H1 (cell line): ENCODE results near the gene GDPD5. TPM values are rescaled to one million over a fixed set of nuclear protein-coding genes. Genes with fewer than 3 reads are reported as not detected.
A peak's percentile ranks its signal among the peaks of the same experiment; 100 is the strongest.

Source experiments
- CTCF ChIA-PET: fragments of 300-600 bp; sonication (Branson Sonifier 250); formaldehyde crosslinking; loops from one replicate; lab custom pipeline; 2021; ENCODE audit not compliant: partially characterized antibody; lab: Charles Lee
- POLR2A ChIA-PET: fragments of 300-600 bp; sonication (Branson Sonifier 250); formaldehyde crosslinking; loops from one replicate; lab custom pipeline; 2021; ENCODE audit warnings: inconsistent platforms; ENCODE audit not compliant: partially characterized antibody; lab: Charles Lee
- DNase-seq, 2 experiments: peaks; one replicate each; pipeline versions ENCODE4 v3.0.0 to v3.0.0-alpha.2; 2010 to 2022; ENCODE audit warnings: low spot score in 2 of 2, low read depth in 1 of 2, mixed read lengths in 1 of 2
- FAIRE-seq: peaks from 2 replicates; lab custom pipeline; 2011; peaks lifted over from hg19 to GRCh38; lab: Jason Lieb, UNC
- H2AFZ ChIP-seq: 2 replicates; pipeline ENCODE4 v1.8.1; 2012; ENCODE audit warnings: low read length, inconsistent platforms
- H2AK5ac ChIP-seq: 2 replicates; pipeline ENCODE4 v1.6.1; 2013; ENCODE audit warnings: low read depth, low read length
- H2BK120ac ChIP-seq: replicated peaks from 2 replicates; pipeline ENCODE3; 2013; ENCODE audit warnings: low read depth, low read length, inconsistent platforms
- H2BK12ac ChIP-seq: 2 replicates; pipeline ENCODE4 v1.6.1; 2013; ENCODE audit warnings: low read depth, low read length
- H2BK15ac ChIP-seq: 2 replicates; pipeline ENCODE4 v1.6.1; 2013; ENCODE audit warnings: low read length
- H2BK20ac ChIP-seq: 2 replicates; pipeline ENCODE4 v1.6.1; 2013; ENCODE audit warnings: low read length
- H2BK5ac ChIP-seq: 2 replicates; pipeline ENCODE4 v1.6.1; 2013; ENCODE audit warnings: low read depth, low read length
- H3K14ac ChIP-seq: 2 replicates; pipeline ENCODE4 v1.6.1; 2013; ENCODE audit warnings: inconsistent platforms; ENCODE audit not compliant: insufficient read length
- H3K18ac ChIP-seq: 2 replicates; pipeline ENCODE4 v1.6.1; 2013; ENCODE audit warnings: low read length; ENCODE audit errors: extremely low read depth
- H3K23ac ChIP-seq: 2 replicates; pipeline ENCODE4 v1.6.1; 2013; ENCODE audit warnings: inconsistent platforms; ENCODE audit not compliant: insufficient read length
- H3K23me2 ChIP-seq: 2 replicates; pipeline ENCODE4 v1.6.1; 2013; ENCODE audit warnings: low read depth, low read length
- H3K27ac ChIP-seq: 2 replicates; pipeline ENCODE4 v1.6.1; 2011; ENCODE audit warnings: low read depth, low read length, inconsistent platforms
- H3K27me3 ChIP-seq, 4 experiments: replicated peaks in 1 of 4; 1 replicate in 1 of 4; 2 replicates in 3 of 4; pipeline versions ENCODE4 v1.6.1 to v1.8.1; 2011 to 2013; ENCODE audit warnings: low read length in 3 of 4, mild to moderate bottlenecking in 3 of 4, inconsistent platforms in 2 of 4, mixed read lengths in 2 of 4, moderate library complexity in 1 of 4; ENCODE audit not compliant: control insufficient read depth in 3 of 4, insufficient read depth in 3 of 4; ENCODE audit errors: extremely low read depth in 1 of 4
- H3K36me3 ChIP-seq, 4 experiments: 2 replicates each; pipeline versions ENCODE4 v1.6.1 to v1.8.1; 2011 to 2013; ENCODE audit warnings: mild to moderate bottlenecking in 4 of 4, low read length in 3 of 4, moderate library complexity in 2 of 4, control low read depth in 1 of 4, inconsistent platforms in 1 of 4; ENCODE audit not compliant: insufficient read depth in 4 of 4, control insufficient read depth in 2 of 4
- H3K4ac ChIP-seq: replicated peaks from 2 replicates; pipeline ENCODE3; 2013; ENCODE audit warnings: low read length, low read depth, mixed read lengths, inconsistent platforms; ENCODE audit not compliant: insufficient read length
- H3K4me1 ChIP-seq, 4 experiments: replicated peaks in 1 of 4; 1 replicate in 1 of 4; 2 replicates in 3 of 4; pipeline versions ENCODE4 v1.6.1 to v1.8.1; 2011 to 2013; ENCODE audit warnings: low read length in 3 of 4, inconsistent platforms in 2 of 4, mixed read lengths in 1 of 4; ENCODE audit not compliant: insufficient read depth in 4 of 4, control insufficient read depth in 3 of 4
- H3K4me2 ChIP-seq, 2 experiments: 2 replicates each; pipeline versions ENCODE4 v1.6.1 to v1.8.1; 2011 to 2013; ENCODE audit warnings: low read depth in 2 of 2, low read length in 2 of 2, control low read depth in 1 of 2, inconsistent platforms in 1 of 2, mild to moderate bottlenecking in 1 of 2; ENCODE audit not compliant: insufficient read depth in 1 of 2
- H3K4me3 ChIP-seq, 4 experiments: fragments of 200-600, 300-600 bp in 1 of 4; sonication (generic), shearing (Covaris generic), sonication (Bioruptor Twin) in 1 of 4; 2 replicates each; pipeline versions ENCODE4 v1.5.1 to v1.8.1; 2011 to 2016; ENCODE audit warnings: low read length in 4 of 4, low read depth in 3 of 4, control low read depth in 2 of 4, inconsistent platforms in 2 of 4, mild to moderate bottlenecking in 2 of 4, mixed read lengths in 1 of 4, moderate library complexity in 1 of 4; ENCODE audit not compliant: insufficient read depth in 2 of 4; ENCODE audit errors: extremely low read depth in 1 of 4
- H3K56ac ChIP-seq: replicated peaks from 2 replicates; pipeline ENCODE3; 2013; ENCODE audit warnings: low read depth, mild to moderate bottlenecking, mixed read lengths, low read length, inconsistent platforms; ENCODE audit not compliant: insufficient read length
- H3K79me1 ChIP-seq: 2 replicates; pipeline ENCODE4 v1.6.1; 2013; ENCODE audit warnings: low read depth, low read length, control low read depth
- H3K79me2 ChIP-seq, 2 experiments: 2 replicates each; pipeline versions ENCODE4 v1.6.1 to v1.8.1; 2012 to 2013; ENCODE audit warnings: low read length in 2 of 2, mild to moderate bottlenecking in 2 of 2, inconsistent platforms in 1 of 2; ENCODE audit not compliant: insufficient read depth in 2 of 2, control insufficient read depth in 1 of 2
- H3K9ac ChIP-seq, 4 experiments: replicated peaks in 1 of 4; 1 replicate in 1 of 4; 2 replicates in 3 of 4; pipeline versions ENCODE4 v1.6.1 to v1.8.1; 2011 to 2013; ENCODE audit warnings: low read depth in 3 of 4, low read length in 3 of 4, control low read depth in 2 of 4, mild to moderate bottlenecking in 2 of 4, moderate library complexity in 2 of 4, inconsistent platforms in 1 of 4; ENCODE audit errors: extremely low read depth in 1 of 4
- H3K9me3 ChIP-seq, 2 experiments: 2 replicates each; pipeline versions ENCODE4 v1.6.1 to v1.8.1; 2012 to 2013; ENCODE audit warnings: mild to moderate bottlenecking in 2 of 2, moderate library complexity in 2 of 2, control low read depth in 1 of 2, inconsistent platforms in 1 of 2, low read depth in 1 of 2, low read length in 1 of 2, mixed read lengths in 1 of 2; ENCODE audit not compliant: insufficient read depth in 2 of 2
- H4K20me1 ChIP-seq, 2 experiments: replicated peaks in 1 of 2; 2 replicates each; pipeline versions ENCODE3 to v1.8.1; 2011 to 2013; ENCODE audit warnings: inconsistent platforms in 2 of 2, low read length in 2 of 2, mild to moderate bottlenecking in 1 of 2; ENCODE audit not compliant: insufficient read depth in 2 of 2, control insufficient read depth in 1 of 2
- H4K5ac ChIP-seq: 2 replicates; pipeline ENCODE4 v1.6.1; 2013; ENCODE audit warnings: low read length, low read depth, mixed read lengths, inconsistent platforms; ENCODE audit not compliant: insufficient read length
- H4K8ac ChIP-seq: 2 replicates; pipeline ENCODE4 v1.8.0; 2013; ENCODE audit warnings: mild to moderate bottlenecking, moderate library complexity, low read length, inconsistent platforms; ENCODE audit not compliant: insufficient read depth; ENCODE audit errors: extremely low read depth
- H4K91ac ChIP-seq: replicated peaks from 2 replicates; pipeline ENCODE3; 2013; ENCODE audit warnings: low read length, mixed read lengths, inconsistent platforms; ENCODE audit not compliant: insufficient read length
- BCL11A ChIP-seq, 2 experiments: IDR thresholded peaks; one replicate each; pipeline ENCODE4 v1.6.1; 2011; ENCODE audit warnings: low read depth in 2 of 2, low read length in 2 of 2, mild to moderate bottlenecking in 2 of 2
- NANOG ChIP-seq: IDR thresholded peaks from 2 replicates; pipeline ENCODE4 v1.6.1; 2011; ENCODE audit warnings: low read length, low read depth, mild to moderate bottlenecking, inconsistent platforms; ENCODE audit not compliant: insufficient read depth, poor library complexity, severe bottlenecking
- PHF8 ChIP-seq: fragments of 200-600 bp; sonication (generic); conservative IDR thresholded peaks from 2 replicates; pipeline ENCODE4 v1.7.1; 2012; ENCODE audit warnings: low read depth, mild to moderate bottlenecking, inconsistent platforms, low read length, moderate library complexity
- POLR2A ChIP-seq, 2 experiments: IDR thresholded peaks; 1 replicate in 1 of 2; 2 replicates in 1 of 2; pipeline ENCODE4 v1.6.1; 2011; ENCODE audit warnings: low read depth in 2 of 2, low read length in 2 of 2, mild to moderate bottlenecking in 2 of 2; ENCODE audit errors: control extremely low read depth in 1 of 2
- SAP30 ChIP-seq: fragments of 300-600 bp; sonication (generic); IDR thresholded peaks from 2 replicates; pipeline ENCODE4 v1.7.1; 2012; ENCODE audit warnings: low read length, moderate library complexity, mild to moderate bottlenecking, inconsistent platforms; ENCODE audit not compliant: insufficient read depth, insufficient replicate concordance
- SIRT6 ChIP-seq: IDR thresholded peaks from one replicate; pipeline ENCODE4 v1.7.1; 2012; ENCODE audit warnings: low read length, inconsistent platforms
- WGBS, 2 experiments: shearing (Covaris generic) in 1 of 2; methylation state at CpG; one replicate each; pipeline versions ENCODE4 v1.1.6 to v1.1.7; 2013 to 2015; ENCODE audit warnings: low lambda C conversion rate in 2 of 2, mixed read lengths in 2 of 2, inconsistent platforms in 1 of 2, low coverage in 1 of 2, missing lambda C conversion rate in 1 of 2; ENCODE audit not compliant: insufficient replicate concordance in 2 of 2, insufficient coverage in 1 of 2, insufficient read length in 1 of 2; ENCODE audit errors: extremely low coverage in 1 of 2, missing lambda C conversion rate in 1 of 2; 5-methylcytosine and 5-hydroxymethylcytosine counted together
- polyA plus RNA-seq, 7 experiments: library from polyadenylated mRNA; depleted of rRNA in 3 of 7; stranded (reverse) in 5 of 7; unstranded in 2 of 7; fragments of >200 nt in 5 of 7; fragments of 200-250 nt in 2 of 7; gene quantifications; 1 replicate in 5 of 7; 2 replicates in 1 of 7; 4 replicates in 1 of 7; pipeline versions ENCODE4 v1.2.1 to v1.2.3, GENCODE V29; 2011 to 2013; ENCODE audit warnings: missing spikeins in 2 of 7, mixed read lengths in 2 of 7
- total RNA-seq: library from RNA; stranded (reverse); fragmentation: NEBNext Ultra II Directional; extraction: Animal tissue kit (Norgen Biotek cat#: 25700); gene quantifications from 2 replicates; pipeline ENCODE4 v1.2.1, GENCODE V29; 2021

GDPD5 gene
- total and polyA plus RNA-seq, 2 of the 8 experiments (the other 6 are each of a cell fraction or from before 2014, with no cell fraction given): 7.8 to 8.6 TPM

DNA sequence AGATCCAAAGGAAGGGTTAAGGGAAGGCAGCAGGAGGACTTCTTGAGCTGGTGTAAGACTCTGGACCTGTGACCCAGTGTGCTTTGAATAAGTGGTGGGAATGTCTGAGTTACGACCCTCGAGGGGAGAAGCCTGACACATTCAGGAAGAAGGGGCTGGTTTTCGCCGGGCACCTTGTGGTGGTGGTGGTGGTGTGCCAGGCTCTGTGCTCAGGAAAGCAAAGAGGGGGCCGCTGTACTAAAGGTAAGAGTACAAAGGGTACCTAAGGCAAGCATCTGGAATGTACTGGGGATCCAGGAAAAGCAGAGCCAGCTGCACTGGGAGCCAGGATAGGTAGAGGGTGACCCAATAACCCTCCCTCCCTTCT, 99.0 kb downstream of the GDPD5 start:
- Histone ChIP-seq H3K4me1 (peaks cover 0 to 10% (median 7%) of the 10 kb centered on the region in 4 experiments; a peak in 4 of 7 replicates), H2BK20ac (no peak overlapping the region), H3K79me1 (no peaks in the 10 kb centered on the region), H4K8ac (no peak overlapping the region), H4K5ac (no peak overlapping the region), H2AK5ac (no peak overlapping the region; the same call in 1 of the 2 replicates), H2BK12ac (no peak overlapping the region), H3K79me2 (no peaks in the 10 kb centered on the region), H3K4ac (no peak overlapping the region), H4K91ac (no peak overlapping the region), H2BK15ac (0 out of 2 replicates have a peak overlapping the region, but pooled peaks have one; percentile 18), H3K9me3 (peaks cover 9 to 19% of the 10 kb centered on the region in 2 experiments; a peak in 3 of 4 replicates), H3K14ac (no peak overlapping the region), H3K23me2 (peaks cover 2% of the 10 kb centered on the region; the same call in 1 of the 2 replicates), H4K20me1 (peaks cover 0 to 2% of the 10 kb centered on the region in 2 experiments), H3K27me3 (peaks cover 39 to 50% (median 44%) of the 10 kb centered on the region in 4 experiments), H3K4me2 (no peak overlapping the region), H3K4me3 (no peak overlapping the region), H2AFZ (no peak overlapping the region), H3K36me3 (peaks cover 0 to 17% (median 3%) of the 10 kb centered on the region in 4 experiments; a peak in 4 of 8 replicates), H3K18ac (no peak overlapping the region), H3K27ac (no peak overlapping the region), H2BK120ac (no peak overlapping the region), H2BK5ac (no peak overlapping the region), H3K9ac (no peak overlapping the region), H3K23ac (no peak overlapping the region), H3K56ac (no peak overlapping the region)
- ChIA-PET POLR2A (interaction anchor here (0.8 to 27.9 kb wide), 4 partner anchors 12 to 146 kb away, joined by 3 to 570 read pairs (median 6); partner anchors contain the start of gene RPS3), CTCF (interaction anchor here (0.6 to 18.5 kb wide), 14 partner anchors 10 to 147 kb away, joined by 3 to 201 read pairs (median 16); partner anchors contain the start of gene RPS3)
- DNase-seq (no peak), FAIRE-seq (no peak)
- WGBS, 2 experiments: 85% methylated on average over 2 of the region's 5 CpGs; no CpG with 5 or more reads in 1 of the 2 experiments
- TF ChIP-seq SAP30: no peak
- TF ChIP-seq PHF8: no peak
- TF ChIP-seq POLR2A (IDR thresholded peaks at IDR 0.05; ENCODE audit: control extremely low read depth in 1 of 2, low read depth in 2 of 2, low read length in 2 of 2): no peak
- TF ChIP-seq NANOG: no peak
- TF ChIP-seq SIRT6: no peak
- no peak for TF ChIP-seq BCL11A (IDR thresholded peaks at IDR 0.05; ENCODE audit: low read depth in 2 of 2, low read length in 2 of 2)
